Keratinocyte (primary cell): ENCODE results near the gene FRMPD2. TPM values are rescaled to one million over a fixed set of nuclear protein-coding genes. Genes with fewer than 3 reads are reported as not detected.

Experiments used
- DNase-seq: peaks from one replicate; pipeline ENCODE4 v3.0.0-alpha.2; 2011; ENCODE audit warnings: low read depth, missing footprints, low spot score
- FAIRE-seq: peaks from 2 replicates; lab custom pipeline; 2011; peaks lifted over from hg19 to GRCh38; lab: Jason Lieb, UNC
- H2AFZ ChIP-seq: 2 replicates; pipeline ENCODE4 v1.6.0; 2012; ENCODE audit warnings: low read length, control low read depth, inconsistent platforms; ENCODE audit not compliant: control insufficient read depth
- H3K27ac ChIP-seq: 2 replicates; pipeline ENCODE4 v1.5.1; 2011; ENCODE audit warnings: low read length; ENCODE audit not compliant: control insufficient read depth, insufficient read depth
- H3K27me3 ChIP-seq: 3 replicates; pipeline ENCODE4 v1.6.0; 2011; ENCODE audit warnings: low read length; ENCODE audit not compliant: control insufficient read depth, insufficient read depth; ENCODE audit errors: extremely low read depth
- H3K36me3 ChIP-seq, 2 experiments: 2 replicates in 1 of 2; 3 replicates in 1 of 2; pipeline ENCODE4 v1.5.1; 2011; ENCODE audit warnings: low read length in 2 of 2, mild to moderate bottlenecking in 1 of 2; ENCODE audit not compliant: control insufficient read depth in 2 of 2, insufficient read depth in 2 of 2; ENCODE audit errors: extremely low read depth in 1 of 2
- H3K4me1 ChIP-seq: 3 replicates; pipeline ENCODE4 v1.5.1; 2011; ENCODE audit warnings: low read length; ENCODE audit not compliant: control insufficient read depth, insufficient read depth; ENCODE audit errors: extremely low read depth
- H3K4me2 ChIP-seq: 3 replicates; pipeline ENCODE4 v1.6.0; 2011; ENCODE audit warnings: low read depth, low read length; ENCODE audit not compliant: control insufficient read depth, insufficient read depth; ENCODE audit errors: extremely low read depth
- H3K4me3 ChIP-seq, 3 experiments: fragments of 200-600 bp in 1 of 3; sonication (generic) in 1 of 3; 2 replicates in 2 of 3; 3 replicates in 1 of 3; pipeline ENCODE4 v1.5.1; 2011 to 2016; ENCODE audit warnings: low read length in 3 of 3, mild to moderate bottlenecking in 3 of 3, control low read depth in 2 of 3, inconsistent platforms in 1 of 3, low read depth in 1 of 3, mixed read lengths in 1 of 3, mixed run types in 1 of 3, moderate library complexity in 1 of 3; ENCODE audit not compliant: control insufficient read depth in 2 of 3, insufficient read depth in 2 of 3; ENCODE audit errors: extremely low read depth in 1 of 3
- H3K79me2 ChIP-seq: 2 replicates; pipeline ENCODE4 v1.6.0; 2012; ENCODE audit warnings: low read length; ENCODE audit not compliant: control insufficient read depth, insufficient read depth
- H3K9ac ChIP-seq: 3 replicates; pipeline ENCODE4 v1.6.0; 2011; ENCODE audit warnings: low read length; ENCODE audit not compliant: control insufficient read depth, insufficient read depth; ENCODE audit errors: extremely low read depth
- H3K9me1 ChIP-seq: 3 replicates; pipeline ENCODE4 v1.6.0; 2011; ENCODE audit warnings: low read length; ENCODE audit not compliant: control insufficient read depth, insufficient read depth; ENCODE audit errors: extremely low read depth
- H3K9me3 ChIP-seq: 2 replicates; pipeline ENCODE4 v1.5.1; 2012; ENCODE audit warnings: low read depth, low read length; ENCODE audit not compliant: control insufficient read depth
- H4K20me1 ChIP-seq: 3 replicates; pipeline ENCODE4 v1.6.0; 2011; ENCODE audit warnings: low read length; ENCODE audit not compliant: control insufficient read depth, insufficient read depth; ENCODE audit errors: extremely low read depth
- EZH2 ChIP-seq: IDR thresholded peaks from one replicate; pipeline ENCODE4 v1.6.1; 2012; ENCODE audit warnings: inconsistent platforms, mild to moderate bottlenecking, low read length, moderate library complexity
- dilution Hi-C: fragments of 300-500 bp; cut with MboI; formaldehyde crosslinking; loops from one replicate; pipeline ENCODE4 v1.7.0; 2020; ENCODE audit warnings: low sequenced_read_pairs; ENCODE audit not compliant: extremely low pct_ligation_motif_present
- polyA plus RNA-seq, 5 experiments: library from polyadenylated mRNA; depleted of rRNA in 3 of 5; stranded (reverse) in 3 of 5; stranded (forward) in 1 of 5; unstranded in 1 of 5; fragments of >200 nt; gene quantifications; 1 replicate in 1 of 5; 2 replicates in 3 of 5; 3 replicates in 1 of 5; pipeline versions ENCODE4 v1.2.1 to v1.2.3, GENCODE V29; 2011 to 2012; ENCODE audit warnings: missing spikeins in 2 of 5, low read depth in 1 of 5, low replicate concordance in 1 of 5
- TF ChIP-seq, protein P1 (sequence below), 3 experiments: IDR thresholded peaks in 1 of 3; conservative IDR thresholded peaks in 1 of 3; optimal IDR thresholded peaks in 1 of 3; 2 replicates in 2 of 3; 3 replicates in 1 of 3; pipeline versions ENCODE3 to v1.5.1; 2011; ENCODE audit warnings: low read length in 3 of 3, mild to moderate bottlenecking in 3 of 3, moderate library complexity in 2 of 3, control low read depth in 1 of 3, inconsistent platforms in 1 of 3; ENCODE audit not compliant: insufficient read depth in 2 of 3; ENCODE audit errors: extremely low read depth in 1 of 3

The FRMPD2 gene
- polyA plus RNA-seq, 1 donor (not counting 4 experiments of a cell fraction or from before 2014, with no cell fraction given): not detected

DNA sequence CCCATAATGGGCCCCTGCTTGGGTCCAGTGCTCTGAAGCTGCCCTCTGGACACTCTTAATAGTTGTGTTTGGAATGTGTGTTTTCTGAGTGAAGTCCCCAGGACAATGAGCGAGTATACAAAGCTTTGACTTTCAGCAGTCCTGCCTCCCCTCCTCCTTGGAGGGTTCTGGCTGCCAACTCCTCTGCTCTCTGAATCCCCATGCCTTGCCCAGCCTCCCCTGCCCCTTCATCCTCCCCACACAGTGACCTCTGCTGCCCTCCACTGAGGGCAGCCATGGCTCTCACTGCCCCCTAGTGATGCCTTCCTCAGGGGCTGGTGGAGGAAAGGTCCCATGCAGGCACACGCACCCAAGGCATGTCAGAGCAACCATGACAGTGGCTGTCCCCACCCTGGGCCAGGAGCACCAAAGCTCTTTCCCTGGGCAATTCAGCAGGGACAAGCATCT is 40.9 kb downstream of the FRMPD2 start:
- FAIRE-seq (no peak), DNase-seq (no peak)
- no peaks in the 10 kb centered on the region for H3K79me2 ChIP-seq
- dilution Hi-C loops: no loop called here
- H3K9ac ChIP-seq: no peak overlapping the region
- H3K4me1 ChIP-seq: no peaks in the 10 kb centered on the region
- H2AFZ ChIP-seq: no peak overlapping the region
- no peak overlapping the region for H3K4me2 ChIP-seq
- H3K9me1 ChIP-seq: no peaks in the 10 kb centered on the region
- no peaks in the 10 kb centered on the region for H3K27me3 ChIP-seq
- no peak for TF ChIP-seq EZH2
- no peaks in the 10 kb centered on the region for H4K20me1 ChIP-seq
- H3K27ac ChIP-seq: no peak overlapping the region
- H3K36me3 ChIP-seq: no peaks in the 10 kb centered on the region
- no peaks in the 10 kb centered on the region for H3K9me3 ChIP-seq
- H3K4me3 ChIP-seq: no peak overlapping the region

DNA sequence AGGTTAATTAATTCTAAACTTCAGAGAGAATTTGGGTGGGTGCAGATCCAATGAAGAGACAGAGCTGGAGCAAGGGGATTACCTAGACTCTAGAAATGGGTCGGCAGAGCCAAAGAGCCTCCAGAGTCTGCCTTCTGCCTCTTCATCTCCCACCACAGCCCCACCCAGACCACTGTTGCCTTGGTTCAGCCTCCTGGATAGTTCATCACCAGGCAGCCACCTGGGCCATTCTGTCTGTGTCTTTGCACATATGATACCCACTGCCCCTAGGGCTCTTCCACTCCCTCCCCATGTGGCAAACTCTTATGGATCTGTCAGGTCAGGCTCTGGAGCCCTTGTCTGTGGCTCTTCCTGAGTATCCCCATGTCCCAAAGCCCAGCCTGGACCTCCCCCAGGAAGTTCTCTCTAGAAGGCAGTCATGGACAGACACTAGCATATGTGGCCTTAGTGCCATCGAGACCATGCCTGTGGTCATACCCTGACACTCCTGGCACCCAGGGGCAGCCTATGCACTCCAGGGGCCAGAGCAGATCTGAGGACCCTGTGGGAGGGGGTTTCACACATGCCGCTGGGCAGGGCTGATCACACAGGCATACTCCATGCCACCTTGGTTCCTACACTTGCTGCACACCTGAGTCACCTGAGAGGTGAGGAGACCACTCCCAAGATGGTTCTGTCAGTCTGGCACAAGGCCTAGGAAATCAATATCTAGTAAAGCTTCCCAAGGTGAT is 41.6 kb downstream of the FRMPD2 start:
- Histone ChIP-seq H3K4me3 (no peak overlapping the region), H3K4me2 (no peak overlapping the region), H3K9ac (no peak overlapping the region), H2AFZ (no peak overlapping the region), H3K27me3 (no peaks in the 10 kb centered on the region), H3K27ac (no peak overlapping the region), H4K20me1 (no peaks in the 10 kb centered on the region), H3K79me2 (no peaks in the 10 kb centered on the region), H3K9me3 (no peaks in the 10 kb centered on the region), H3K36me3 (no peaks in the 10 kb centered on the region), H3K4me1 (no peaks in the 10 kb centered on the region), H3K9me1 (no peaks in the 10 kb centered on the region)
- DNase-seq: no peak
- dilution Hi-C loops: no loop called here
- TF ChIP-seq, protein P1, sequence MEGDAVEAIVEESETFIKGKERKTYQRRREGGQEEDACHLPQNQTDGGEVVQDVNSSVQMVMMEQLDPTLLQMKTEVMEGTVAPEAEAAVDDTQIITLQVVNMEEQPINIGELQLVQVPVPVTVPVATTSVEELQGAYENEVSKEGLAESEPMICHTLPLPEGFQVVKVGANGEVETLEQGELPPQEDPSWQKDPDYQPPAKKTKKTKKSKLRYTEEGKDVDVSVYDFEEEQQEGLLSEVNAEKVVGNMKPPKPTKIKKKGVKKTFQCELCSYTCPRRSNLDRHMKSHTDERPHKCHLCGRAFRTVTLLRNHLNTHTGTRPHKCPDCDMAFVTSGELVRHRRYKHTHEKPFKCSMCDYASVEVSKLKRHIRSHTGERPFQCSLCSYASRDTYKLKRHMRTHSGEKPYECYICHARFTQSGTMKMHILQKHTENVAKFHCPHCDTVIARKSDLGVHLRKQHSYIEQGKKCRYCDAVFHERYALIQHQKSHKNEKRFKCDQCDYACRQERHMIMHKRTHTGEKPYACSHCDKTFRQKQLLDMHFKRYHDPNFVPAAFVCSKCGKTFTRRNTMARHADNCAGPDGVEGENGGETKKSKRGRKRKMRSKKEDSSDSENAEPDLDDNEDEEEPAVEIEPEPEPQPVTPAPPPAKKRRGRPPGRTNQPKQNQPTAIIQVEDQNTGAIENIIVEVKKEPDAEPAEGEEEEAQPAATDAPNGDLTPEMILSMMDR (optimal IDR thresholded peaks at IDR 0.05 in 1 of 3, IDR thresholded peaks at IDR 0.05 in 1 of 3, conservative IDR thresholded peaks at IDR 0.05 in 1 of 3; ENCODE audit: extremely low read depth in 1 of 3, insufficient read depth in 2 of 3, low read length in 3 of 3): no peak
- TF ChIP-seq EZH2: no peak
- FAIRE-seq: no peak
